ENCODE results near the gene SLC1A1.

SLC1A1 gene

DNA sequence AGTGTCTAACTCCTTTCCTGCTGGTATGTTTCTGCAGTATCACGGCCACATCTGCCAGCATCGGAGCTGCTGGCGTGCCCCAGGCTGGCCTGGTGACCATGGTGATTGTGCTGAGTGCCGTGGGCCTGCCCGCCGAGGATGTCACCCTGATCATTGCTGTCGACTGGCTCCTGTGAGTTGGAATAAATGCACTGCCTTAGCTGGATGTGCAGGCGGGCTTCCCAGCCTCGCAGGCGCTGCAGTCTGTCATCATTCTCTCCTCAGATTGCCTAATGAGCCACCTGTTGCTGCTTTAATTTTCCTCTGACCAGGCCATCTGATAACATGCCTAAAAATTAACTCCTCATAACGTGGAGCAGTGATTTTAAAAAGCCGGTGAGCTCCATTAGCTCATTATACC is 92.7 kb downstream of the SLC1A1 start:
- Histone ChIP-seq H3K79me2 (ENCODE audit: insufficient read depth, low read length) (no peaks in the 10 kb centered on the region), H3K27me3 (ENCODE audit: insufficient read depth, low read length, poor library complexity) (no peaks in the 10 kb centered on the region), H3K27ac (ENCODE audit: low read length) (no peak overlapping the region), H3K36me3 (ENCODE audit: insufficient read depth, low read length) (no peaks in the 10 kb centered on the region), H3K9me3 (ENCODE audit: insufficient read depth, low read length, severe bottlenecking) (no peaks in the 10 kb centered on the region), H2AFZ (ENCODE audit: low read depth, low read length) (no peak overlapping the region), H3K4me1 (ENCODE audit: insufficient read depth, low read length) (no peaks in the 10 kb centered on the region), H3K4me2 (ENCODE audit: insufficient read depth, low read length) (no peak overlapping the region), H3K4me3 (ENCODE audit: low read depth in 1 of 2, low read length in 2 of 2) (no peak overlapping the region), H3K9ac (ENCODE audit: low read depth, low read length) (no peak overlapping the region), H4K20me1 (ENCODE audit: insufficient read depth, low read length) (no peaks in the 10 kb centered on the region)
- DNase-seq: no peak
- TF ChIP-seq EZH2 (IDR thresholded peaks at IDR 0.05; ENCODE audit: borderline replicate concordance, low read depth, low read length, severe bottlenecking) (no peak), CTCF (IDR thresholded peaks at IDR 0.05; ENCODE audit: borderline replicate concordance, extremely low read depth, low read length, poor library complexity, severe bottlenecking) (no peak)
- ATAC-seq (ENCODE audit: insufficient read depth, low read depth): no peak

GRCh38 chr9:4584636-4585035 is 94.4 kb downstream of the SLC1A1 start:
- TF ChIP-seq EZH2 (IDR thresholded peaks at IDR 0.05; ENCODE audit: borderline replicate concordance, low read depth, low read length, severe bottlenecking): no peak
- no peak for TF ChIP-seq CTCF (IDR thresholded peaks at IDR 0.05; ENCODE audit: borderline replicate concordance, extremely low read depth, low read length, poor library complexity, severe bottlenecking)
- no peak overlapping the region for H3K4me3 ChIP-seq (ENCODE audit: low read depth in 1 of 2, low read length in 2 of 2)

GRCh38 chr9:4585135-4585534 is 94.9 kb downstream of the SLC1A1 start:
- no peaks in the 10 kb centered on the region for H3K9me3 ChIP-seq (ENCODE audit: insufficient read depth, low read length, severe bottlenecking)
- H4K20me1 ChIP-seq (ENCODE audit: insufficient read depth, low read length): no peaks in the 10 kb centered on the region
- H3K4me1 ChIP-seq (ENCODE audit: insufficient read depth, low read length): no peaks in the 10 kb centered on the region
- no peaks in the 10 kb centered on the region for H3K36me3 ChIP-seq (ENCODE audit: insufficient read depth, low read length)
- no peaks in the 10 kb centered on the region for H3K79me2 ChIP-seq (ENCODE audit: insufficient read depth, low read length)
- H3K4me2 ChIP-seq (ENCODE audit: insufficient read depth, low read length): no peak overlapping the region
- H3K4me3 ChIP-seq (ENCODE audit: low read depth in 1 of 2, low read length in 2 of 2): no peak overlapping the region
- no peak overlapping the region for H2AFZ ChIP-seq (ENCODE audit: low read depth, low read length)
- TF ChIP-seq CTCF (IDR thresholded peaks at IDR 0.05; ENCODE audit: borderline replicate concordance, extremely low read depth, low read length, poor library complexity, severe bottlenecking) (no peak), EZH2 (IDR thresholded peaks at IDR 0.05; ENCODE audit: borderline replicate concordance, low read depth, low read length, severe bottlenecking) (no peak)
- H3K27me3 ChIP-seq (ENCODE audit: insufficient read depth, low read length, poor library complexity): no peaks in the 10 kb centered on the region
- ATAC-seq (ENCODE audit: insufficient read depth, low read depth): no peak
- H3K9ac ChIP-seq (ENCODE audit: low read depth, low read length): no peak overlapping the region
- no peak for DNase-seq
- no peak overlapping the region for H3K27ac ChIP-seq (ENCODE audit: low read length)

More at GRCh38 chr9:4584636-4585035, 94.4 kb downstream of the SLC1A1 start:
- Histone ChIP-seq H3K27ac (ENCODE audit: low read length) (no peak overlapping the region), H3K4me1 (ENCODE audit: insufficient read depth, low read length) (no peaks in the 10 kb centered on the region), H3K36me3 (ENCODE audit: insufficient read depth, low read length) (no peaks in the 10 kb centered on the region), H3K4me2 (ENCODE audit: insufficient read depth, low read length) (no peak overlapping the region), H3K79me2 (ENCODE audit: insufficient read depth, low read length) (no peaks in the 10 kb centered on the region), H3K9me3 (ENCODE audit: insufficient read depth, low read length, severe bottlenecking) (no peaks in the 10 kb centered on the region), H4K20me1 (ENCODE audit: insufficient read depth, low read length) (no peaks in the 10 kb centered on the region), H2AFZ (ENCODE audit: low read depth, low read length) (no peak overlapping the region), H3K9ac (ENCODE audit: low read depth, low read length) (no peak overlapping the region), H3K27me3 (ENCODE audit: insufficient read depth, low read length, poor library complexity) (no peaks in the 10 kb centered on the region)
- no peak for ATAC-seq (ENCODE audit: insufficient read depth, low read depth)
- DNase-seq: no peak

DNA sequence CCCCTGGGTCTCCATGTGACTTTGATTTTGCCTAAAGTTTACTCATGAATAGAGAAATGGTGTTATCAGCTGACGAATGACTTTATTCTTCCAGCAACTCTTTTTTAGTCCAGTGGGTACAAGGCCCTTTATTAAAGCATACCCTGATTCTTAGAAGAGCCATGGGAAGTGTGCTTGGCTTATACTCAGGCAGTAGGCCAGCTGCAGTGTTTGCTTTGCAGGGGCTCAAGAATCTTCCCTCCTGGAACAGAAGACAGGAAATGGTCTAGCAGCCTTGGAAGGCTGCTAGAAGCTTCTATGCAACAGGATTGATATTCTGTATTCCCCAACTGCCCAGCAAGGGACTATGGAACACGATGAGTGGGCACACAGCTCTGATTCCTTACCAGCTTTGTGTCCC is 98.5 kb downstream of the SLC1A1 start:
- H2AFZ ChIP-seq (ENCODE audit: low read depth, low read length): no peak overlapping the region
- no peaks in the 10 kb centered on the region for H3K9me3 ChIP-seq (ENCODE audit: insufficient read depth, low read length, severe bottlenecking)
- no peak overlapping the region for H3K4me3 ChIP-seq (ENCODE audit: low read depth in 1 of 2, low read length in 2 of 2)
- no peak overlapping the region for H3K4me2 ChIP-seq (ENCODE audit: insufficient read depth, low read length)
- TF ChIP-seq CTCF (IDR thresholded peaks at IDR 0.05; ENCODE audit: borderline replicate concordance, extremely low read depth, low read length, poor library complexity, severe bottlenecking): no peak
- no peak for TF ChIP-seq EZH2 (IDR thresholded peaks at IDR 0.05; ENCODE audit: borderline replicate concordance, low read depth, low read length, severe bottlenecking)
- ATAC-seq (ENCODE audit: insufficient read depth, low read depth): no peak
- no peak for DNase-seq
- H3K4me1 ChIP-seq (ENCODE audit: insufficient read depth, low read length): no peaks in the 10 kb centered on the region
- no peaks in the 10 kb centered on the region for H4K20me1 ChIP-seq (ENCODE audit: insufficient read depth, low read length)
- H3K36me3 ChIP-seq (ENCODE audit: insufficient read depth, low read length): no peaks in the 10 kb centered on the region
- H3K9ac ChIP-seq (ENCODE audit: low read depth, low read length): no peak overlapping the region
- H3K27me3 ChIP-seq (ENCODE audit: insufficient read depth, low read length, poor library complexity): no peaks in the 10 kb centered on the region
- no peaks in the 10 kb centered on the region for H3K79me2 ChIP-seq (ENCODE audit: insufficient read depth, low read length)
- no peak overlapping the region for H3K27ac ChIP-seq (ENCODE audit: low read length)
